ENCODE data around the gene PPP1R12B.

GRCh38 chr1:202516434-202516877 lies 168.0 kb downstream of the PPP1R12B start:
- TF ChIP-seq CTCF (IDR thresholded peaks at IDR 0.05; ENCODE audit: low read depth, low read length, poor library complexity, severe bottlenecking) (no peak), EZH2phosphoT487 (IDR thresholded peaks at IDR 0.05; ENCODE audit: borderline replicate concordance, low read length) (no peak)
